Stimulated activated CD8-positive, alpha-beta memory T cell treated with anti-CD3 and anti-CD28 coated beads, Interleukin-15, amount 100 ng/mL, for 24 hours (primary cell): ENCODE results near the gene PITPNM3.
"Not testable (repeated sequence)": the region's sequence is repeated elsewhere in the genome, so short reads cannot be mapped to it uniquely, and the experiment has no call there.

Experiments
- DNase-seq: peaks from one replicate; pipeline ENCODE4 v3.0.0-alpha.2; 2020; ENCODE audit warnings: low read depth

The PITPNM3 gene

GRCh38 chr17:6498901-6499540 is 57.3 kb downstream of the PITPNM3 start:
- DNase-seq = no peak

GRCh38 chr17:6498356-6498755 is 58.0 kb downstream of the PITPNM3 start:
- no peak for DNase-seq

GRCh38 chr17:6497496-6498221 is 58.7 kb downstream of the PITPNM3 start:
- no peak for DNase-seq

GRCh38 chr17:6496640-6497441 is 59.5 kb downstream of the PITPNM3 start:
- no peak for DNase-seq

GRCh38 chr17:6496116-6496481 is 60.3 kb downstream of the PITPNM3 start:
- DNase-seq = no peak

- no peak for DNase-seq
Observed at GRCh38 chr17:6495450-6496115, 60.8 kb downstream of the PITPNM3 start.

- no peak for DNase-seq
Observed at GRCh38 chr17:6494239-6494941, 62.0 kb downstream of the PITPNM3 start.

- DNase-seq = no peak
Observed at GRCh38 chr17:6492892-6493674, 63.3 kb downstream of the PITPNM3 start.

GRCh38 chr17:6491071-6491700 is 65.2 kb downstream of the PITPNM3 start:
- DNase-seq = no peak

- no peak for DNase-seq
Observed at GRCh38 chr17:6489016-6489550, 67.3 kb downstream of the PITPNM3 start.

GRCh38 chr17:6488008-6488539 is 68.3 kb downstream of the PITPNM3 start:
- DNase-seq = no peak

- no peak for DNase-seq
Observed at GRCh38 chr17:6487251-6488007, 68.9 kb downstream of the PITPNM3 start.

- DNase-seq = no peak
Observed at GRCh38 chr17:6485646-6486412, 70.5 kb downstream of the PITPNM3 start.

- no peak for DNase-seq
Observed at GRCh38 chr17:6483507-6483906, 72.8 kb downstream of the PITPNM3 start.

- not testable (repeated sequence) for DNase-seq
Observed at GRCh38 chr17:6482796-6483195, 73.6 kb downstream of the PITPNM3 start.

- DNase-seq = no peak
Observed at GRCh38 chr17:6482105-6482455, 74.3 kb downstream of the PITPNM3 start.

- no peak for DNase-seq
Observed at GRCh38 chr17:6480303-6480675, 76.1 kb downstream of the PITPNM3 start.

GRCh38 chr17:6479622-6480302 is 76.6 kb downstream of the PITPNM3 start:
- no peak for DNase-seq
